ENCODE measurements around the gene ARX. TPM values are rescaled to one million over a fixed set of nuclear protein-coding genes. Genes with fewer than 3 reads are reported as not detected.

Gene ARX
- total RNA-seq, 2 donors from 2014 or later: not detected

DNA sequence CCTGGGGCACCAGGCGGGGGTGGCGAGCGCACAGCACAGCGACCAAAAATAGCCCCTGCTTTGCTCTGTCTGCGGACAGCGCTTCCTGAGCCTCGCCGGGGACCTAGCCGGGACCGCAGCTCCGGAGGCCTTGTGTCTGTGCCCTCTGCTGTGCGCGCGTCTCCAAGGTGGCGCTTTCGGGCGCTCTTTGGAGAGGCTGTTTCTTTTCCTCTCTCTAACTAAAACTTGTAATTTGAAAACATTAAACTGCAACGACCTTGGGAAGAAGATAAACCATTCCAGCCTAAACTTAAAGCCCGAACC lies 3.4 kb downstream of the ARX start:
- no peak overlapping the region for H3K27ac ChIP-seq
- no peak for ATAC-seq (ENCODE audit: insufficient number of reproducible peaks, low FRiP score, low read depth)
- peaks cover 6% of the 10 kb centered on the region for H3K27me3 ChIP-seq (replicated peaks; ENCODE audit: insufficient read depth)
- no peak for DNase-seq (ENCODE audit: low spot score)
- no peak for TF ChIP-seq CTCF (IDR thresholded peaks at IDR 0.05)
- peaks cover 0 to 8% of the 10 kb centered on the region in 2 donors for H3K4me1 ChIP-seq (ENCODE audit: control insufficient read depth in 1 of 2, low read depth in 2 of 2)
- H3K36me3 ChIP-seq: no peaks in the 10 kb centered on the region
- H3K4me3 ChIP-seq: peak overlapping the region; percentile 54
- no peaks in the 10 kb centered on the region for H3K9me3 ChIP-seq

GRCh38 chrX:25011589-25012432 lies 4.0 kb downstream of the ARX start:
- DNase-seq (ENCODE audit: low spot score): no peak
- Histone ChIP-seq H3K4me1 (ENCODE audit: control insufficient read depth in 1 of 2, low read depth in 2 of 2) (peaks cover 0 to 13% of the 10 kb centered on the region in 2 donors), H3K9me3 (no peaks in the 10 kb centered on the region), H3K27me3 (replicated peaks; ENCODE audit: insufficient read depth) (peaks cover 6% of the 10 kb centered on the region), H3K36me3 (no peaks in the 10 kb centered on the region), H3K27ac (no peak overlapping the region), H3K4me3 (no peak overlapping the region)
- no peak for TF ChIP-seq CTCF (IDR thresholded peaks at IDR 0.05)
- no peak for ATAC-seq (ENCODE audit: insufficient number of reproducible peaks, low FRiP score, low read depth)

DNA sequence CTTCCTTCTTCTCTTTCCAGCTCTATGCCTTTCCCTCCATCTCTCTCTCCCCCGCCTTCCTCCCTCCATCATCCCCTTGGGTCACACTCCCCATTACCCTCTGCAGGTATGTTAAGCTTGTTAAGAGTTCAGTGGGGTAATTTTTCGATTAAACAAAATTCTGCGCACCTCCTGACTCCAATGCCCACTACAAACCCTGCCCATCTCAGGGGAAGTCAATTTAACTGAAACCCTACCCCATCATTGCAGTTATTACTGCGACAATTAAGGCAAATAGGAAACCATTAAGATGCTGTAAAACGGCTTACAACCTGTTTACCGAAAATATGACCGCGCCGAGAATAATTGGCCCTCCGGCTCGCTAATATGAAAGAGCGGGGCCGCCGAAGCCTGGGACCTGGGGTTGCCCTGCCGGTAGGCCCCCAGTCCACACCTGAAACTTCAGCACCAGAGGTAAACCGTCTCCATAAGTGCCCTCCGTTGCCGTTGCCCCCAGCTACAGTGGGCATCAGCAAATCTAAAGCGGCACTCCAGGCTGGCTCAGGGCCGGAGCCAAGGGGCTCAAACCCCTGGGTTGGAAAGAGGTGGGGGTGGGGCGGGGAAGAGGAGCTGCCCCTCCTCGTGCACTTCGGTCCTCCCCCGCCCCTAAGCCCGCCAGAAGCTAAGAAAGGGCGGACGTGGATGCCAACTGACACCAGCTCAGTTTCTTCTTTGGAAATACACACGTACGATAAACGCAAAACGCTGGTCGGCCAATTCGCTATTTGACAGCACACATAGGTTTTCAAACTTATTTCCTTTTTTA lies 4.8 kb downstream of the ARX start:
- ATAC-seq (ENCODE audit: insufficient number of reproducible peaks, low FRiP score, low read depth) (no peak), DNase-seq (ENCODE audit: low spot score) (no peak)
- no peak for TF ChIP-seq CTCF (IDR thresholded peaks at IDR 0.05)
- Histone ChIP-seq H3K4me1 (ENCODE audit: control insufficient read depth in 1 of 2, low read depth in 2 of 2) (peaks cover 0 to 13% of the 10 kb centered on the region in 2 donors), H3K27me3 (replicated peaks; ENCODE audit: insufficient read depth) (peaks cover 6% of the 10 kb centered on the region), H3K36me3 (no peaks in the 10 kb centered on the region), H3K9me3 (no peaks in the 10 kb centered on the region), H3K4me3 (no peak overlapping the region), H3K27ac (no peak overlapping the region)

- DNase-seq (ENCODE audit: low spot score) (no peak), ATAC-seq (ENCODE audit: insufficient number of reproducible peaks, low FRiP score, low read depth) (no peak)
- H3K9me3 ChIP-seq: no peaks in the 10 kb centered on the region
- no peak overlapping the region for H3K4me3 ChIP-seq
- no peak overlapping the region for H3K27ac ChIP-seq
- H3K4me1 ChIP-seq (ENCODE audit: control insufficient read depth in 1 of 2, low read depth in 2 of 2): peaks cover 4 to 28% of the 10 kb centered on the region in 2 donors
- no peaks in the 10 kb centered on the region for H3K36me3 ChIP-seq
- peaks cover 6% of the 10 kb centered on the region for H3K27me3 ChIP-seq (replicated peaks; ENCODE audit: insufficient read depth)
- TF ChIP-seq CTCF (IDR thresholded peaks at IDR 0.05): no peak
These were observed 6.4 kb downstream of the ARX start for GRCh38 chrX:25009407-25009806.
